Duodenal mucosa (tissue), 2 donors: ENCODE results near the gene TMEM138.
"Not testable (repeated sequence)": the region's sequence is repeated elsewhere in the genome, so short reads cannot be mapped to it uniquely, and the experiment has no call there.

Experiments used
- H3K27ac ChIP-seq: one replicate; pipeline ENCODE4 v1.7.0; 2013; ENCODE audit warnings: low read depth, low read length
- H3K27me3 ChIP-seq, 2 donors: one replicate each; pipeline ENCODE4 v1.7.0; 2013; ENCODE audit warnings: low read length in 2 of 2, control low read depth in 1 of 2; ENCODE audit not compliant: insufficient read depth in 2 of 2, control insufficient read depth in 1 of 2
- H3K36me3 ChIP-seq, 2 donors: one replicate each; pipeline ENCODE4 v1.7.0; 2013; ENCODE audit warnings: low read length in 2 of 2, control low read depth in 1 of 2; ENCODE audit not compliant: insufficient read depth in 2 of 2, control insufficient read depth in 1 of 2
- H3K4me1 ChIP-seq, 2 donors: one replicate each; pipeline ENCODE4 v1.7.0; 2013; ENCODE audit warnings: low read length in 2 of 2, control low read depth in 1 of 2; ENCODE audit not compliant: insufficient read depth in 2 of 2, control insufficient read depth in 1 of 2
- H3K4me3 ChIP-seq, 2 donors: one replicate each; pipeline ENCODE4 v1.7.0; 2013; ENCODE audit warnings: low read length in 2 of 2, low read depth in 1 of 2
- H3K9ac ChIP-seq, 2 donors: one replicate each; pipeline ENCODE4 v1.7.0; 2013; ENCODE audit warnings: low read length in 2 of 2, low read depth in 1 of 2
- H3K9me3 ChIP-seq, 2 donors: one replicate each; pipeline ENCODE4 v1.7.0; 2013; ENCODE audit warnings: low read length in 2 of 2, control low read depth in 1 of 2; ENCODE audit not compliant: control insufficient read depth in 1 of 2

The TMEM138 gene

DNA sequence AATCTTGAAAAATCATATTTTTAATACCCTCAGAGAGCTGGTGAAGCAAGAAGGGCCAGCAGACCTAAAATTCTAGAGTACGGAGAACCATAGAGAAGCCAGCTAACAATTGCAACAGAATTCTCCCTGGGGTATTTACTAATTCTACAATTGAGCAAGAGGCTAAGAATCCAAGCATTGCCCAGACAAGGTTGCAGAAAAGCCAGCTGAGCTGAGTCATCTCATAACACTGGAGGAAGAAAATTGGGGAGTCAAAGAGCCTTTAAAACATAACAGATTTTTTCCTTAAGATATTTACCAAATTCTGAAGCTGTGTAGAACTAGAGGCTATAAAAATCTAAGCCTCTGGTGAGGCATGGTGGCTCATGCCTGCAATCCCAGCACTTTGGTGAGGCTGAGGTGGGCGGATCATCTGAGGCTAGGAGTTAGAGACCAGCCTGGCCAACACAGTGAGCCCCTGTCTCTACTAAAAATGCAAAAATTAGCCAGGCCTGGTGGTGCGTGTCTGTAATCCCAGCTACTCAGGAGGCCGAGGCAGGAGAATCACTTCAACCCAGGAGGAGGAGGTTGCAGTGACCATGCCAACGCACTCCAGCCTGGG lies 16.6 kb downstream of the TMEM138 start:
- H3K27me3 ChIP-seq: no peaks in the 10 kb centered on the region
- H3K4me1 ChIP-seq: no peaks in the 10 kb centered on the region
- no peaks in the 10 kb centered on the region for H3K9me3 ChIP-seq
- no peak overlapping the region for H3K27ac ChIP-seq
- no peak overlapping the region for H3K4me3 ChIP-seq
- no peak overlapping the region for H3K9ac ChIP-seq
- H3K36me3 ChIP-seq: no peaks in the 10 kb centered on the region

GRCh38 chr11:61380884-61381283 lies 18.7 kb downstream of the TMEM138 start:
- H3K36me3 ChIP-seq: no peaks in the 10 kb centered on the region
- H3K27me3 ChIP-seq: no peaks in the 10 kb centered on the region
- no peak overlapping the region for H3K9ac ChIP-seq
- peaks cover 14% of the 10 kb centered on the region in 2 donors for H3K4me1 ChIP-seq
- no peak overlapping the region for H3K4me3 ChIP-seq
- H3K27ac ChIP-seq: no peak overlapping the region
- H3K9me3 ChIP-seq: no peaks in the 10 kb centered on the region

GRCh38 chr11:61383859-61384258 lies 21.7 kb downstream of the TMEM138 start:
- H3K27ac ChIP-seq, H3K27me3 ChIP-seq, H3K9me3 ChIP-seq, H3K36me3 ChIP-seq, H3K9ac ChIP-seq, H3K4me3 ChIP-seq: not testable (repeated sequence)
- H3K4me1 ChIP-seq: peaks cover 14% of the 10 kb centered on the region in 2 donors

- H3K9ac ChIP-seq: no peak overlapping the region
- no peak overlapping the region for H3K27ac ChIP-seq
- no peaks in the 10 kb centered on the region for H3K36me3 ChIP-seq
- H3K9me3 ChIP-seq: no peaks in the 10 kb centered on the region
- H3K4me1 ChIP-seq: peaks cover 14% of the 10 kb centered on the region in 2 donors
- no peaks in the 10 kb centered on the region for H3K27me3 ChIP-seq
- H3K4me3 ChIP-seq: no peak overlapping the region
Measured at GRCh38 chr11:61384271-61385242, 22.4 kb downstream of the TMEM138 start.

GRCh38 chr11:61390161-61390560 lies 28.0 kb downstream of the TMEM138 start:
- H3K9me3 ChIP-seq: no peaks in the 10 kb centered on the region

DNA sequence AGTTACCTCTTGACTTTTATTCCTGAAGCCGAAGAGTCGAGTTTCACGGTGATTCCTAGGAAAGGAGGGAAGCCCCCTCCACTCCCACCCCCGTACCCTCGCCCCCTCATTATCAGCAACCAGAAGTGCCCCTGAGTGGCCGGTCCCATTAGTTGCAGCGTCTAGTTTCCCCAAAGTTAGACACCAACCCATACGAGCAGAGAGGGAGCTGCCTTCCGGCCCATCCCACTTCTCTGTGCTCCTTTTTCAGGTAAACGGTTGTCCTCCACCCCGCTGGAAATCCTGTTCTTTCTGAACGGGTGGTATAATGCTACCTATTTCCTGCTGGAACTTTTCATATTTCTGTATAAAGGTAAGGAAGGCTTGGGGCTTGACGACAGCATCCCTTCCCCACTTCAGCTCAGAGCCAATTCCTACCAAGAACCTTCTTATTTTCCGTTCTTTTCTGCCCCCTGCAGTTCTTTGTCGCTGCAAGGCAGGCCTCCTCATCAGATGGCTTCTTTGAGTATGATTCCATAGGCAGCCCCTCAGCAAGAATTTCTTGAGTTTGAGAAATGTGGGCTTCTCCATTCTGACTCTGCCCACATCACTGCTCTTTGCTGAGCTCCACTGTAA lies 30.9 kb downstream of the TMEM138 start:
- H3K9ac ChIP-seq: peak overlapping the region; percentile 82 to 85

More at GRCh38 chr11:61390161-61390560, 28.0 kb downstream of the TMEM138 start:
- H3K4me1 ChIP-seq: peaks cover 12 to 16% of the 10 kb centered on the region in 2 donors
- no peak overlapping the region for H3K4me3 ChIP-seq
- H3K27me3 ChIP-seq: no peaks in the 10 kb centered on the region
- no peak overlapping the region for H3K27ac ChIP-seq
- peaks cover 0 to 4% of the 10 kb centered on the region in 2 donors for H3K36me3 ChIP-seq
- no peak overlapping the region for H3K9ac ChIP-seq

DNA sequence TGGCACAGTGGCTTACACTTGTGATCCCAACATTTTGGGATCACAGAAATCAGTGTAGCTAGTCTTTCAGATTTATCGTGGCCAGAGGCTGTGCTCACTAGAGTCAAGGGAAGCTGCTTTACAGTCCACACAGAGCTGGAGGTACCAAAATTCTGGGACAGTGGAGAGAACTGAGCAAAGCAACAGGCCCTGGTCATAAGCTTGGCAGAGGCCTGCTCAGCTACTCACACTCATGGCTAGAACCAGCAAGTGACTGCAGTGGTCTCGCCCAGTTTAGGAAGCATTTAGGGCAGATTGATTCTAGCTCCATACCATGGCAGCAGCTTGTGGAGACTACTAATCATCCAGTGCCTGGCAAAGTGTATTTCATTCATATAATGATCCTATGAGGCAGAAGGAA lies 39.0 kb downstream of the TMEM138 start:
- H3K36me3 ChIP-seq: peaks cover 38 to 60% of the 10 kb centered on the region in 2 donors
- H3K9me3 ChIP-seq: no peaks in the 10 kb centered on the region
- H3K27me3 ChIP-seq: no peaks in the 10 kb centered on the region
- H3K27ac ChIP-seq: no peak overlapping the region
- no peak overlapping the region for H3K9ac ChIP-seq
- H3K4me1 ChIP-seq: no peaks in the 10 kb centered on the region
- no peak overlapping the region for H3K4me3 ChIP-seq

More for the DNA sequence above, 30.9 kb downstream of the TMEM138 start:
- Histone ChIP-seq H3K4me3 (peak overlapping the region; percentile 90 to 93), H3K27ac (no peak overlapping the region), H3K9me3 (no peaks in the 10 kb centered on the region), H3K27me3 (no peaks in the 10 kb centered on the region), H3K36me3 (peaks cover 5 to 18% of the 10 kb centered on the region in 2 donors), H3K4me1 (peaks cover 8 to 12% of the 10 kb centered on the region in 2 donors)

- H3K36me3 ChIP-seq: peaks cover 41 to 64% of the 10 kb centered on the region in 2 donors
- H3K9ac ChIP-seq: no peak overlapping the region
- H3K9me3 ChIP-seq: no peaks in the 10 kb centered on the region
- no peak overlapping the region for H3K4me3 ChIP-seq
- H3K27me3 ChIP-seq: no peaks in the 10 kb centered on the region
- no peak overlapping the region for H3K27ac ChIP-seq
- no peaks in the 10 kb centered on the region for H3K4me1 ChIP-seq
Measured at GRCh38 chr11:61401573-61401972, 39.4 kb downstream of the TMEM138 start.

GRCh38 chr11:61403658-61404057 lies 41.5 kb downstream of the TMEM138 start:
- H3K27me3 ChIP-seq: no peaks in the 10 kb centered on the region
- H3K27ac ChIP-seq: no peak overlapping the region
- H3K9me3 ChIP-seq: no peaks in the 10 kb centered on the region
- H3K9ac ChIP-seq: no peak overlapping the region
- no peaks in the 10 kb centered on the region for H3K4me1 ChIP-seq
- H3K4me3 ChIP-seq: no peak overlapping the region
- peaks cover 48 to 73% of the 10 kb centered on the region in 2 donors for H3K36me3 ChIP-seq

DNA sequence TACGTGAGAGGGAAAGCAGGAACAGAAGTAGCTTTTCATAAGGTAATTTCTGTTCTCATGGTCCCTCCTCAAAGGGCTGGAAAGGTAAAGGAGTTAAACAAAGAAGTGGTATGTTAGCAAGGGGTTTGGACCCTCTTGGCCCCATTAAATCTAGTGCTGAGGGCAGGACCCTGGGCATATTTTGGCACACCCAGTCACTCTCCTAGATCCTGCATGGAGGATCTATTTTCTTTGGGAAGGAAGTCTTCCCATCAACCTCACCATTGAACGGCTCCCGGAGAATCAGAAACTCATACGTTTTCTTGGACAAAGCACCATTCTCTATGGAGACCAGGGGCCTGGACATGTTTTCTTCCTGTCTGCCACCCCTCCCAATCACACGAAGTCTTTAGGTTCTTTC lies 41.9 kb downstream of the TMEM138 start:
- no peak overlapping the region for H3K9ac ChIP-seq
- no peak overlapping the region for H3K4me3 ChIP-seq
- H3K4me1 ChIP-seq: no peaks in the 10 kb centered on the region
- H3K27ac ChIP-seq: no peak overlapping the region
- peaks cover 48 to 76% of the 10 kb centered on the region in 2 donors for H3K36me3 ChIP-seq
- H3K27me3 ChIP-seq: no peaks in the 10 kb centered on the region
- H3K9me3 ChIP-seq: no peaks in the 10 kb centered on the region
